HEK293 (cell line): ENCODE data around the gene TARBP1.

Source experiments
- CTCF ChIA-PET: fragments of 350-600 bp; formaldehyde crosslinking; extraction: SDS; loops from one replicate; lab custom pipeline; 2021; ENCODE audit warnings: antibody characterized with exemption; lab: Yijun Ruan, JAX
- POLR2A ChIA-PET: fragments of 300-600 bp; formaldehyde crosslinking; extraction: SDS; loops from one replicate; lab custom pipeline; 2020; ENCODE audit warnings: antibody characterized with exemption, inconsistent platforms; lab: Yijun Ruan, JAX
- H3K27ac ChIP-seq: fragments of 200-500 bp; sonication (Bioruptor generic); 2 replicates; pipeline ENCODE4 v1.5.1; 2014; ENCODE audit warnings: low read depth, low read length, control low read depth, inconsistent platforms; ENCODE audit errors: extremely low read depth
- H3K36me3 ChIP-seq, 2 experiments: fragments of 200-500 bp in 1 of 2; sonication (Bioruptor generic) in 1 of 2; 1 replicate in 1 of 2; 2 replicates in 1 of 2; pipeline ENCODE4 v1.5.1; 2014 to 2017; ENCODE audit warnings: inconsistent platforms in 2 of 2, low read length in 2 of 2; ENCODE audit not compliant: control insufficient read depth in 2 of 2, insufficient read depth in 1 of 2
- H3K4me1 ChIP-seq: fragments of 200-500 bp; sonication (Bioruptor generic); 2 replicates; pipeline ENCODE4 v1.5.1; 2014; ENCODE audit warnings: mild to moderate bottlenecking, low read length, inconsistent platforms; ENCODE audit not compliant: control insufficient read depth, insufficient read depth
- H3K4me3 ChIP-seq: 2 replicates; pipeline ENCODE4 v1.5.1; 2011; ENCODE audit warnings: low read depth, mild to moderate bottlenecking, control low read depth, low read length, moderate library complexity
- H3K9me3 ChIP-seq: fragments of 200-500 bp; sonication (Bioruptor generic); 2 replicates; pipeline ENCODE4 v1.5.1; 2014; ENCODE audit warnings: low read depth, low read length, inconsistent platforms; ENCODE audit not compliant: control insufficient read depth, insufficient read depth
- EGR2 ChIP-seq: fragments of 450-650 bp; formaldehyde crosslinking; IDR thresholded peaks from 2 replicates; pipeline ENCODE4 v1.5.1; 2016; ENCODE audit warnings: low read depth, missing biosample characterization, missing genetic modification characterization
- HOXD13 ChIP-seq: sonication (generic); formaldehyde crosslinking; IDR thresholded peaks from 2 replicates; pipeline ENCODE4 v1.8.0; 2022; ENCODE audit warnings: missing genetic modification reagents, borderline replicate concordance
- KLF10 ChIP-seq: fragments of 450-650 bp; IDR thresholded peaks from 2 replicates; pipeline ENCODE4 v1.5.1; 2018; ENCODE audit warnings: missing biosample characterization, mild to moderate bottlenecking, missing genetic modification characterization
- KLF16 ChIP-seq: fragments of 450-650 bp; formaldehyde crosslinking; IDR thresholded peaks from 2 replicates; pipeline ENCODE4 v1.5.1; 2017; ENCODE audit warnings: missing biosample characterization, missing genetic modification characterization
- RBAK ChIP-seq: fragments of 450-650 bp; formaldehyde crosslinking; IDR thresholded peaks from 2 replicates; pipeline ENCODE4 v1.5.1; 2016; ENCODE audit warnings: missing biosample characterization, missing genetic modification characterization
- SCRT2 ChIP-seq: fragments of 450-650 bp; formaldehyde crosslinking; IDR thresholded peaks from 2 replicates; pipeline ENCODE4 v1.5.1; 2016; ENCODE audit warnings: missing biosample characterization, missing genetic modification characterization
- SP7 ChIP-seq: fragments of 450-650 bp; formaldehyde crosslinking; IDR thresholded peaks from 2 replicates; pipeline ENCODE4 v1.5.1; 2016; ENCODE audit warnings: missing biosample characterization, missing genetic modification characterization
- ZBTB8A ChIP-seq: fragments of 450-650 bp; formaldehyde crosslinking; IDR thresholded peaks from 2 replicates; pipeline ENCODE4 v1.5.1; 2016; ENCODE audit warnings: missing biosample characterization, missing genetic modification characterization
- ZFP41 ChIP-seq: fragments of 450-650 bp; formaldehyde crosslinking; IDR thresholded peaks from 2 replicates; pipeline ENCODE4 v1.5.1; 2016; ENCODE audit warnings: missing biosample characterization, missing genetic modification characterization, borderline replicate concordance
- ZNF132 ChIP-seq: fragments of 450-650 bp; formaldehyde crosslinking; IDR thresholded peaks from 2 replicates; pipeline ENCODE4 v1.5.1; 2017; ENCODE audit warnings: missing biosample characterization, missing genetic modification characterization, borderline replicate concordance
- ZNF184 ChIP-seq: fragments of 450-650 bp; IDR thresholded peaks from 2 replicates; pipeline ENCODE4 v1.5.1; 2018; ENCODE audit warnings: missing biosample characterization, mild to moderate bottlenecking, missing genetic modification characterization
- ZNF202 ChIP-seq: fragments of 450-650 bp; formaldehyde crosslinking; IDR thresholded peaks from 2 replicates; pipeline ENCODE4 v1.5.1; 2016; ENCODE audit warnings: missing biosample characterization, missing genetic modification characterization, borderline replicate concordance
- ZNF214 ChIP-seq: fragments of 450-650 bp; formaldehyde crosslinking; IDR thresholded peaks from 2 replicates; pipeline ENCODE4 v1.5.1; 2017; ENCODE audit warnings: missing biosample characterization, mild to moderate bottlenecking, missing genetic modification characterization, borderline replicate concordance
- ZNF266 ChIP-seq: fragments of 450-650 bp; formaldehyde crosslinking; IDR thresholded peaks from 2 replicates; pipeline ENCODE4 v1.5.1; 2016; ENCODE audit warnings: missing biosample characterization, missing genetic modification characterization, low read depth
- ZNF514 ChIP-seq: fragments of 450-650 bp; formaldehyde crosslinking; IDR thresholded peaks from 2 replicates; pipeline ENCODE4 v1.5.1; 2016; ENCODE audit warnings: missing biosample characterization, missing genetic modification characterization
- ZNF558 ChIP-seq: fragments of 450-650 bp; formaldehyde crosslinking; IDR thresholded peaks from 2 replicates; pipeline ENCODE4 v1.5.1; 2016; ENCODE audit warnings: missing biosample characterization, missing genetic modification characterization
- ZNF596 ChIP-seq: fragments of 450-650 bp; IDR thresholded peaks from 2 replicates; pipeline ENCODE4 v1.5.0; 2018; ENCODE audit warnings: missing biosample characterization, mild to moderate bottlenecking, missing genetic modification characterization, moderate library complexity
- ZNF600 ChIP-seq: fragments of 450-650 bp; formaldehyde crosslinking; IDR thresholded peaks from 2 replicates; pipeline ENCODE4 v1.5.1; 2016; ENCODE audit warnings: missing biosample characterization, missing genetic modification characterization
- ZNF623 ChIP-seq: fragments of 450-650 bp; formaldehyde crosslinking; IDR thresholded peaks from 2 replicates; pipeline ENCODE4 v1.5.1; 2016; ENCODE audit warnings: missing biosample characterization, missing genetic modification characterization
- ZNF626 ChIP-seq: fragments of 450-650 bp; sonication (Bioruptor Pico); formaldehyde crosslinking; IDR thresholded peaks from 2 replicates; pipeline ENCODE4 v1.5.1; 2018; ENCODE audit warnings: missing biosample characterization, missing genetic modification characterization, inconsistent platforms
- ZNF660 ChIP-seq: fragments of 450-650 bp; IDR thresholded peaks from 2 replicates; pipeline ENCODE4 v1.5.1; 2018; ENCODE audit warnings: missing biosample characterization, mild to moderate bottlenecking, missing genetic modification characterization
- ZNF664 ChIP-seq: fragments of 450-650 bp; formaldehyde crosslinking; IDR thresholded peaks from 2 replicates; pipeline ENCODE4 v1.5.1; 2016; ENCODE audit warnings: missing biosample characterization, missing genetic modification characterization
- ZNF843 ChIP-seq: fragments of 450-650 bp; formaldehyde crosslinking; IDR thresholded peaks from 2 replicates; pipeline ENCODE4 v1.5.1; 2016; ENCODE audit warnings: missing biosample characterization, missing genetic modification characterization
- ZSCAN23 ChIP-seq: fragments of 450-650 bp; formaldehyde crosslinking; IDR thresholded peaks from 2 replicates; pipeline ENCODE4 v1.5.1; 2016; ENCODE audit warnings: missing biosample characterization, missing genetic modification characterization
- ZXDB ChIP-seq: fragments of 450-650 bp; formaldehyde crosslinking; IDR thresholded peaks from 2 replicates; pipeline ENCODE4 v1.5.1; 2016; ENCODE audit warnings: missing biosample characterization, missing genetic modification characterization
- TF ChIP-seq, protein P1 (sequence below): fragments of 450-650 bp; formaldehyde crosslinking; IDR thresholded peaks from 2 replicates; pipeline ENCODE4 v1.5.1; 2017; ENCODE audit warnings: missing biosample characterization, missing genetic modification characterization
- TF ChIP-seq, protein P2 (sequence below): fragments of 450-650 bp; formaldehyde crosslinking; IDR thresholded peaks from 2 replicates; pipeline ENCODE4 v1.5.1; 2016; ENCODE audit warnings: missing biosample characterization, missing genetic modification characterization

Gene TARBP1

GRCh38 chr1:234500269-234500668, 21.3 kb upstream of the TARBP1 start (continued):
- TF ChIP-seq ZNF514 (tag by site-specific recombination) (no peak), ZXDB (tag by site-specific recombination) (no peak), ZNF843 (tag by site-specific recombination) (no peak), ZNF626 (tag by site-specific recombination) (no peak), ZNF184 (tag by site-specific recombination) (peak; percentile 51; the same call in 1 of the 2 replicates), ZNF664 (tag by site-specific recombination) (peak; percentile 74), ZNF660 (tag by site-specific recombination) (peak; percentile 44; the same call in 1 of the 2 replicates), ZFP41 (no peak), RBAK (tag by site-specific recombination) (no peak), ZNF558 (peak; percentile 17; the same call in 1 of the 2 replicates), ZNF596 (tag by site-specific recombination) (no peak), ZNF202 (no peak), ZNF214 (no peak), ZNF623 (tag by site-specific recombination) (no peak), KLF10 (tag by site-specific recombination) (peak; percentile 9; the same call in 1 of the 2 replicates)
- TF ChIP-seq, protein P1, sequence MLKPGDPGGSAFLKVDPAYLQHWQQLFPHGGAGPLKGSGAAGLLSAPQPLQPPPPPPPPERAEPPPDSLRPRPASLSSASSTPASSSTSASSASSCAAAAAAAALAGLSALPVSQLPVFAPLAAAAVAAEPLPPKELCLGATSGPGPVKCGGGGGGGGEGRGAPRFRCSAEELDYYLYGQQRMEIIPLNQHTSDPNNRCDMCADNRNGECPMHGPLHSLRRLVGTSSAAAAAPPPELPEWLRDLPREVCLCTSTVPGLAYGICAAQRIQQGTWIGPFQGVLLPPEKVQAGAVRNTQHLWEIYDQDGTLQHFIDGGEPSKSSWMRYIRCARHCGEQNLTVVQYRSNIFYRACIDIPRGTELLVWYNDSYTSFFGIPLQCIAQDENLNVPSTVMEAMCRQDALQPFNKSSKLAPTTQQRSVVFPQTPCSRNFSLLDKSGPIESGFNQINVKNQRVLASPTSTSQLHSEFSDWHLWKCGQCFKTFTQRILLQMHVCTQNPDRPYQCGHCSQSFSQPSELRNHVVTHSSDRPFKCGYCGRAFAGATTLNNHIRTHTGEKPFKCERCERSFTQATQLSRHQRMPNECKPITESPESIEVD: no peak

GRCh38 chr1:234499943-234500245, 20.9 kb upstream of the TARBP1 start:
- CTCF ChIA-PET: interaction anchor here (0.5 to 4.3 kb wide), 76 partner anchors 9 to 915 kb away, joined by 3 to 46 read pairs (median 5); partner anchors contain the start of genes IRF2BP2 and TARBP1
- peaks cover 15% of the 10 kb centered on the region for H3K4me1 ChIP-seq
- TF ChIP-seq ZNF600 (tag by site-specific recombination) (no peak), ZSCAN23 (tag by site-specific recombination) (no peak), ZBTB8A (tag by site-specific recombination) (no peak), KLF16 (tag by site-specific recombination) (no peak)
- TF ChIP-seq, protein P2, sequence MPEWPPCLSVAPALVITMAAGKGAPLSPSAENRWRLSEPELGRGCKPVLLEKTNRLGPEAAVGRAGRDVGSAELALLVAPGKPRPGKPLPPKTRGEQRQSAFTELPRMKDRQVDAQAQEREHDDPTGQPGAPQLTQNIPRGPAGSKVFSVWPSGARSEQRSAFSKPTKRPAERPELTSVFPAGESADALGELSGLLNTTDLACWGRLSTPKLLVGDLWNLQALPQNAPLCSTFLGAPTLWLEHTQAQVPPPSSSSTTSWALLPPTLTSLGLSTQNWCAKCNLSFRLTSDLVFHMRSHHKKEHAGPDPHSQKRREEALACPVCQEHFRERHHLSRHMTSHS (tag by site-specific recombination): no peak
- no peaks in the 10 kb centered on the region for H3K36me3 ChIP-seq
- H3K27ac ChIP-seq: peak overlapping the region; percentile 42; the same call in 1 of the 2 replicates
- H3K4me3 ChIP-seq: no peak overlapping the region
- H3K9me3 ChIP-seq: no peaks in the 10 kb centered on the region
- POLR2A ChIA-PET: interaction anchor here (1.0 to 3.6 kb wide), 9 partner anchors 101 to 584 kb away, joined by 3 to 23 read pairs (median 6); partner anchors contain the start of gene IRF2BP2

DNA sequence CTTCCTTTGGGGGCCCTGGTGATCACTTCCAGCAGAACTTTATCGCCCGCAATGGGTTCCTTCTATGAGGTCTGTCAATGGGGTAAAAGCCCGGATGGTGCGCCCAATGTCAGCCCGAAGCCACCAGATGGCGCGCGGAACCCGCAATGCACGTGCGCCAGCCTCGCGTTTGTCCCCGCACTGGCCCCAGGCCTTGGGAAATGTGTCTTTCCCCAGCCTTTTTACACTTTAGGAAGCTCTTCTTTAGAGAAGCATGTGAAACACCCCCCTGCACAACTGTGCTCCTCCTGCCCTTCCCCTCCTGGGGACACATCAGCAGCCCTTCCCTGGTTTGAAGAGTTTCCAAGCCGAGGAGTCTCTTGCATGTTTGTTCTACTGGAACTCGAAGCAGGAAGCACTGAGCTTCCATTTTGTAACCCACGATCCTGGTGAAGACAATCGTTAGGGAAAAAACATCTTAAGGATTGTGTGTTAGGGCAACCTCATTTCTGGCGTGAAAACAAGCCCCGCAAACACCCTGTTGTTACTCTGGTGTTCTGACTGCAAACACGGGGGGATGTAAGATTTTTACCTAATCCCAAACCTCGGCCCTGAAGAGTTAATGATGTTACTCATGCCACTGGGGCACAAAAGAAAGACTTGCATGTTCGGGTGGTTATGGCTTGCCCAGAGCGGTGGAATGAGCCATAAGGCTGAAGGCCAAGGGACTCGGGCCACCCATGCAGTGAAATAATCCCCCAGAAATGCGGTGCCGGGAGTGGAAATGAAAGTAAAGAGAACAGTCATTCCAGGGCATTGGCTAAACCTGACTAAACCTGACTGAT, 20.4 kb upstream of the TARBP1 start:
- H3K27ac ChIP-seq: peak overlapping the region; percentile 42
- H3K4me1 ChIP-seq: peaks cover 15% of the 10 kb centered on the region
- no peak overlapping the region for H3K4me3 ChIP-seq
- POLR2A ChIA-PET: interaction anchor here (0.7 to 3.6 kb wide), 12 partner anchors 44 to 584 kb away, joined by 3 to 23 read pairs (median 6); partner anchors contain the start of gene IRF2BP2
- no peaks in the 10 kb centered on the region for H3K9me3 ChIP-seq
- H3K36me3 ChIP-seq: no peaks in the 10 kb centered on the region
- CTCF ChIA-PET: interaction anchor here (0.6 to 4.3 kb wide), 95 partner anchors 8 to 916 kb away, joined by 3 to 46 read pairs (median 4); partner anchors contain the start of genes IRF2BP2 and TARBP1
- no peak for TF ChIP-seq EGR2
- no peak for TF ChIP-seq ZNF132 (tag by site-specific recombination)
- TF ChIP-seq RBAK (tag by site-specific recombination): no peak
- TF ChIP-seq ZNF266 (tag by site-specific recombination): no peak
- TF ChIP-seq SP7 (tag by site-specific recombination): peak; percentile 75; the same call in 1 of the 2 replicates
- no peak for TF ChIP-seq HOXD13
- no peak for TF ChIP-seq SCRT2 (tag by site-specific recombination)
- TF ChIP-seq ZNF184 (tag by site-specific recombination): peak; percentile 55; the same call in 1 of the 2 replicates
